Head of caudate nucleus (tissue), 42 donors: ENCODE data around the gene WDR5.

Experiments used
- DNase-seq, 42 donors: peaks; one replicate each; pipeline versions ENCODE4 v3.0.0 to v3.0.0-alpha.2; 2020 to 2021; ENCODE audit warnings: mixed read lengths in 7 of 42
- intact Hi-C: fragments of 100-400 bp; cut with DNase I; formaldehyde crosslinking; loops from one replicate; pipeline ENCODE4 v1.15.0; 2022

Gene WDR5

GRCh38 chr9:134154262-134154701 lies 18.4 kb downstream of the WDR5 start:
- DNase-seq = no peak
- intact Hi-C loops = no loop called here

GRCh38 chr9:134155812-134156377 lies 20.0 kb downstream of the WDR5 start:
- intact Hi-C loops = no loop called here
- DNase-seq = no peak

- intact Hi-C loops = no loop called here
These were observed 20.9 kb downstream of the WDR5 start for GRCh38 chr9:134156564-134157377.

GRCh38 chr9:134157378-134157885 lies 21.6 kb downstream of the WDR5 start:
- no peak for DNase-seq
- intact Hi-C loops = no loop called here

More at GRCh38 chr9:134156564-134157377, 20.9 kb downstream of the WDR5 start:
- no peak for DNase-seq

GRCh38 chr9:134158242-134158641 lies 22.4 kb downstream of the WDR5 start:
- intact Hi-C loops = no loop called here
- peak in 8 of 42 donors; percentile 26 to 66 (median 51) for DNase-seq

- intact Hi-C loops = no loop called here
- DNase-seq = no peak
These were observed 23.0 kb downstream of the WDR5 start for GRCh38 chr9:134158753-134159392.

- intact Hi-C loops = no loop called here
- DNase-seq = no peak
These were observed 23.8 kb downstream of the WDR5 start for GRCh38 chr9:134159566-134160245.

- no peak for DNase-seq
- intact Hi-C loops = loop anchor here (2.0 kb wide), 1 partner anchor 25 kb away; the partner anchor contains the start of gene WDR5
These were observed 25.8 kb downstream of the WDR5 start for GRCh38 chr9:134161647-134162046.

- intact Hi-C loops = loop anchor here (2.0 kb wide), 1 partner anchor 25 kb away; the partner anchor contains the start of gene WDR5
- no peak for DNase-seq
These were observed 26.4 kb downstream of the WDR5 start for GRCh38 chr9:134162212-134162775.

- intact Hi-C loops = loop anchor here (2.0 kb wide), 1 partner anchor 26 kb away; the partner anchor contains the start of gene WDR5
- DNase-seq = no peak
These were observed 27.1 kb downstream of the WDR5 start for GRCh38 chr9:134162926-134163370.

GRCh38 chr9:134163371-134164196 lies 27.7 kb downstream of the WDR5 start:
- intact Hi-C loops = loop anchor here (2.0 kb wide), 1 partner anchor 27 kb away; the partner anchor contains the start of gene WDR5
- DNase-seq = peak; percentile 35 to 85 (median 66)

- intact Hi-C loops = no loop called here
- no peak for DNase-seq
These were observed 29.0 kb downstream of the WDR5 start for GRCh38 chr9:134164879-134165278.

GRCh38 chr9:134165357-134166315 lies 29.8 kb downstream of the WDR5 start:
- peak in 32 of 42 donors; percentile 27 to 64 (median 42) for DNase-seq
- intact Hi-C loops = no loop called here

- DNase-seq = no peak
- intact Hi-C loops = no loop called here
These were observed 30.5 kb downstream of the WDR5 start for GRCh38 chr9:134166374-134166773.

- no peak for DNase-seq
- intact Hi-C loops = no loop called here
These were observed 31.6 kb downstream of the WDR5 start for GRCh38 chr9:134167530-134167931.

GRCh38 chr9:134168757-134169550 lies 33.1 kb downstream of the WDR5 start:
- intact Hi-C loops = no loop called here
- DNase-seq = no peak
